Left ventricle myocardium inferior (tissue), 1 donor: ENCODE results near the gene TSPEAR. TPM values are rescaled to one million over a fixed set of nuclear protein-coding genes. Genes with fewer than 3 reads are reported as not detected.

Experiments
- DNase-seq: peaks from one replicate; pipeline ENCODE4 v3.0.0-alpha.2; 2020
- H3K27ac ChIP-seq: fragments of 200-600 bp; replicated peaks from 2 replicates; pipeline ENCODE4 v1.8.0; 2021
- H3K27me3 ChIP-seq: fragments of 200-600 bp; 2 replicates; pipeline ENCODE4 v1.8.0; 2021; ENCODE audit warnings: low read depth
- H3K36me3 ChIP-seq: fragments of 200-600 bp; 2 replicates; pipeline ENCODE4 v1.8.0; 2021
- H3K4me1 ChIP-seq: fragments of 200-600 bp; 2 replicates; pipeline ENCODE4 v1.8.0; 2021
- H3K4me3 ChIP-seq: fragments of 200-600 bp; 2 replicates; pipeline ENCODE4 v1.8.0; 2021; ENCODE audit warnings: mild to moderate bottlenecking, moderate library complexity
- H3K9me3 ChIP-seq: fragments of 200-600 bp; replicated peaks from 2 replicates; pipeline ENCODE4 v1.8.0; 2021
- CTCF ChIP-seq: fragments of 200-600 bp; IDR thresholded peaks from 2 replicates; pipeline ENCODE4 v1.8.0; 2021; ENCODE audit warnings: antibody characterized with exemption, mild to moderate bottlenecking, borderline replicate concordance
- intact Hi-C: fragments of 100-400 bp; cut with micrococcal nuclease; formaldehyde crosslinking; loops from one replicate; pipeline ENCODE4 v1.11.0; 2022
- total RNA-seq: library from RNA; stranded (reverse); fragmentation: NEBNext Ultra II Directional; extraction: Animal tissue kit (Norgen Biotek cat#: 25700); gene quantifications from one replicate; pipeline ENCODE4 v1.2.1, GENCODE V29; 2021
- donor health status: DM: no; HTN: yes; CAD: no; lungs with severe emphysema.

TSPEAR gene
- total RNA-seq, 1 donor from 2014 or later, result 3.3 TPM

DNA sequence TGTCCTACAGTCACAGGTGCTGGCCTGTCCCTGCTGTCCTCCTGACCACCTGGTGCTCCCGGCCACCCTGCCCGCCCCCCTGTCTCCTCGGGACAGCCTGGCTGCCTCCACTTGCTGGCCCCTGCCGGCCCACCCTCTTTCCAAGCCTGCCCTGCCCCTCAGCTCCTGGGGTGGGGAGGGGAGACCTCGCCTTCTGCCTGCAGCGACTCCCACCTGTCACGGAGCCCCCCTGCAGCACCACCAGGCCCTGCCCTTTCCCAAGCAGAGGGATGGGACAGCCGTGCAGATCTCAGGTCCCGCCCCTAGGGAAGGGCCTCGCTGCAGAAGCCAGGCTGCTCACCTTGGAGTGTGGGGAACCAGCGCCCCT, 248.6 kb downstream of the TSPEAR start:
- intact Hi-C loops, result no loop called here
- no peaks in the 10 kb centered on the region for H3K36me3 ChIP-seq
- TF ChIP-seq CTCF, result no peak

GRCh38 chr21:44462086-44462833, 249.1 kb downstream of the TSPEAR start:
- no peak for TF ChIP-seq CTCF
- intact Hi-C loops, result no loop called here

More for the DNA sequence above, 248.6 kb downstream of the TSPEAR start:
- H3K27me3 ChIP-seq, result no peaks in the 10 kb centered on the region
- peaks cover 5% of the 10 kb centered on the region for H3K4me1 ChIP-seq
- H3K9me3 ChIP-seq, result no peaks in the 10 kb centered on the region
- DNase-seq, result no peak
- no peak overlapping the region for H3K4me3 ChIP-seq
- no peak overlapping the region for H3K27ac ChIP-seq

DNA sequence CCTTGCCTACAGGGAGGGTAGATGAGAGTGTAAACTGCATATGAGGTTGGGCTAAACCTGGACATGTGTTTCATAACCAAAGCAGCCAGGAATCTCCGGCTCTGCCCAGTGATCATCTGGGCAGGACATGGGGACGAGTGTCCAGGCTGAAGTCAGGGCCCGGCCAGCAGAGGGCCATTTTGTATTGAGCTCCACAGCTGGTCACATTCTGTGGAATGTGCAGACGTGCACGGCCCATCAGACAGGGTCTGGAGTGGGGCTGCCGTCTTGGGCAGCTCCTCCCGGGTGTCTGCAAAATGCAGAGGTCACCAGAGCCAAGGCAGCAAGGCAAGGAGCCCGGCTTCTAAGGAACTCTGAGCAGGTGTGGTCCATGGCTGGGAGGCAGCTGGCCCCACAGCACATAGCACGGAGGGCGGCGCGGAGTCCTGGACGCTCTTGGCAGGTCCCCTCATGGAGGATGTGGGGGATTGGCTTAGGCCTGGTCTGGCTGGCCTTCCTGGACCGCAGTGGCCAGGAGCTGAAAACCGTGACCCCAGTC, 249.8 kb downstream of the TSPEAR start:
- no peak overlapping the region for H3K4me3 ChIP-seq
- H3K27me3 ChIP-seq, result no peaks in the 10 kb centered on the region
- H3K27ac ChIP-seq, result no peak overlapping the region
- H3K4me1 ChIP-seq, result peaks cover 5% of the 10 kb centered on the region
- H3K36me3 ChIP-seq, result no peaks in the 10 kb centered on the region
- no peaks in the 10 kb centered on the region for H3K9me3 ChIP-seq
- no peak for DNase-seq
- peak; percentile 63 for TF ChIP-seq CTCF
- intact Hi-C loops, result no loop called here

More at GRCh38 chr21:44462086-44462833, 249.1 kb downstream of the TSPEAR start:
- no peaks in the 10 kb centered on the region for H3K27me3 ChIP-seq
- H3K4me3 ChIP-seq, result no peak overlapping the region
- no peak overlapping the region for H3K27ac ChIP-seq
- peaks cover 5% of the 10 kb centered on the region for H3K4me1 ChIP-seq
- no peak for DNase-seq
- no peaks in the 10 kb centered on the region for H3K36me3 ChIP-seq
- no peaks in the 10 kb centered on the region for H3K9me3 ChIP-seq

DNA sequence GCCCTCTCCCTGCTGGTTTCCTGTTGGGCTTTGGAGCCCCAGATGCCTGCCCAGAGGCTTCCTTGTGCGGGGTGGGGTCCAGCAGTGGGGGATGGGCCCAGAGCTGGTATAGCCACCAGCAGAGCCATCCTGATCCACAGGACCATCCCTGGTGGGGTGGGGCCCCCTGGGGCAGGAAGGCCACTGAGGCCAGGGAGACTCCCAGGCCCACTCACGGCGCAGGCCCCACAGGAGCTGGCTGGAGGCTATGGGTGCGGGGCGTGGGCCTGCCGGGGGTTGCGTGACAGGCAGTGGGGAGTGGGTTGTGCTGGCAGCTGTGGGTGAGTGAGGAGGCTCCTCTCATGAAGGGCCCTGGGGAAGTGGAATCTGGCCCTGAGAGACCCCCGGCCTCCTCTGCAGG, 250.4 kb downstream of the TSPEAR start:
- no peaks in the 10 kb centered on the region for H3K9me3 ChIP-seq
- H3K36me3 ChIP-seq, result no peaks in the 10 kb centered on the region
- TF ChIP-seq CTCF, result no peak
- H3K4me1 ChIP-seq, result peaks cover 10% of the 10 kb centered on the region
- H3K4me3 ChIP-seq, result no peak overlapping the region
- H3K27ac ChIP-seq, result no peak overlapping the region
- intact Hi-C loops, result no loop called here
- DNase-seq, result no peak
- no peaks in the 10 kb centered on the region for H3K27me3 ChIP-seq

GRCh38 chr21:44460441-44460755, 251.0 kb downstream of the TSPEAR start:
- DNase-seq, result no peak
- intact Hi-C loops, result no loop called here

More at GRCh38 chr21:44460441-44460755, 251.0 kb downstream of the TSPEAR start:
- H3K27ac ChIP-seq, result no peak overlapping the region
- H3K4me1 ChIP-seq, result peaks cover 16% of the 10 kb centered on the region
- no peaks in the 10 kb centered on the region for H3K9me3 ChIP-seq
- H3K36me3 ChIP-seq, result no peaks in the 10 kb centered on the region
- no peaks in the 10 kb centered on the region for H3K27me3 ChIP-seq
- no peak for TF ChIP-seq CTCF
- H3K4me3 ChIP-seq, result no peak overlapping the region
